Measurements from ENCODE around the gene ARFGAP2. TPM values are rescaled to one million over a fixed set of nuclear protein-coding genes. Genes with fewer than 3 reads are reported as not detected.

The ARFGAP2 gene
- total and polyA plus RNA-seq, 7 donors, result 58.7 to 138 (median 84.3) TPM

DNA sequence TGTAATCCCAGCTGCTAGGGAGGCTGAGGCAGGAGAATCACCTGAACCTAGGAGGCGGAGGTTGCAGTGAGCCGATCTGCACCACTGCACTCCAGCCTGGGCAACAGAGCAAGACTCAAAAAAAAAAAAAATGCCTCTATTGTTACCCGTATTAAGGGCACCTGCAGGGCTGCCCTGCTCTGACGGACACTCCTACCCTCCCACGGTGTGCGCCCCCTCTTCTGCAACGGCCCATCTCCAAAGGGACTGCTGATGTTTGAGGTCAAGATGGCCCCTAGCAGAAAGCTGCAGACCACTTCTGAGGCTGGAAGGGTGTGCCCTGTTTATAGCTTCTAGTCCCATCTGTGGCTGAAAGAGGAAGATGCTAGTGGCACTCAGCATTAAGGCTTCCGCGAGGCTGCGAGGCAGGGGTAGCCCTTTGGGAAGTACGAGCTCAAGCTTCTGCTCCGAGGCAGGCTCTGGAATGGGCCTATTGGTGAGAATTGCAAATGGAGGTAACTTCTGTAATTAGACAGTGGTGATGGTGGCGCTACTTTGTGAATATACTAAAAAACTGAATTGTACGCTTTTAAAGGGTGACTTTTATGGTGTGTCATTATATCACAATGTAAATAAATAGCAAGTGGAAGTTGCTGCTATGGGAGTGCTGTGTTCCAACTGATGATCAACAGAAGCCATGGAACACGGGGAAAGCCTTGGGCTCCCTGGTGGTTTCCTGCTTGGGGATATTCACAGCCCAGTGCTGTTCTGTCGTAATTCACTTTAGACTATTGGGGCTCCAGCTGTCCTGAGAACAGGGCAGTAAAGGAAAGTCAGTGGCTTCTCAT is 24.3 kb downstream of the ARFGAP2 start:
- TF ChIP-seq, protein P1, sequence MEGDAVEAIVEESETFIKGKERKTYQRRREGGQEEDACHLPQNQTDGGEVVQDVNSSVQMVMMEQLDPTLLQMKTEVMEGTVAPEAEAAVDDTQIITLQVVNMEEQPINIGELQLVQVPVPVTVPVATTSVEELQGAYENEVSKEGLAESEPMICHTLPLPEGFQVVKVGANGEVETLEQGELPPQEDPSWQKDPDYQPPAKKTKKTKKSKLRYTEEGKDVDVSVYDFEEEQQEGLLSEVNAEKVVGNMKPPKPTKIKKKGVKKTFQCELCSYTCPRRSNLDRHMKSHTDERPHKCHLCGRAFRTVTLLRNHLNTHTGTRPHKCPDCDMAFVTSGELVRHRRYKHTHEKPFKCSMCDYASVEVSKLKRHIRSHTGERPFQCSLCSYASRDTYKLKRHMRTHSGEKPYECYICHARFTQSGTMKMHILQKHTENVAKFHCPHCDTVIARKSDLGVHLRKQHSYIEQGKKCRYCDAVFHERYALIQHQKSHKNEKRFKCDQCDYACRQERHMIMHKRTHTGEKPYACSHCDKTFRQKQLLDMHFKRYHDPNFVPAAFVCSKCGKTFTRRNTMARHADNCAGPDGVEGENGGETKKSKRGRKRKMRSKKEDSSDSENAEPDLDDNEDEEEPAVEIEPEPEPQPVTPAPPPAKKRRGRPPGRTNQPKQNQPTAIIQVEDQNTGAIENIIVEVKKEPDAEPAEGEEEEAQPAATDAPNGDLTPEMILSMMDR (IDR thresholded peaks at IDR 0.05), result no peak
- H3K4me3 ChIP-seq, result no peak overlapping the region
- no peaks in the 10 kb centered on the region for H3K36me3 ChIP-seq (ENCODE audit: insufficient read depth in 1 of 2, low read depth in 1 of 2)
- ATAC-seq, result no peak
- H3K9me3 ChIP-seq, result no peaks in the 10 kb centered on the region
- no peak overlapping the region for H3K27ac ChIP-seq
- intact Hi-C loops (cut with DNase I), result loop anchor here (2.0 to 5.0 kb wide), 3 partner anchors 150 to 264 kb away; partner anchors contain the start of gene LRP4 (in 1 of the 2)
- no peaks in the 10 kb centered on the region for H3K27me3 ChIP-seq (ENCODE audit: insufficient read depth in 3 of 3, low read length in 2 of 3)
- H3K4me1 ChIP-seq, result peaks cover 19% of the 10 kb centered on the region
- no peak for DNase-seq
- WGBS, 3 donors, result 84 to 85% (median 84%) methylated on average over 16 of the region's 16 CpGs

DNA sequence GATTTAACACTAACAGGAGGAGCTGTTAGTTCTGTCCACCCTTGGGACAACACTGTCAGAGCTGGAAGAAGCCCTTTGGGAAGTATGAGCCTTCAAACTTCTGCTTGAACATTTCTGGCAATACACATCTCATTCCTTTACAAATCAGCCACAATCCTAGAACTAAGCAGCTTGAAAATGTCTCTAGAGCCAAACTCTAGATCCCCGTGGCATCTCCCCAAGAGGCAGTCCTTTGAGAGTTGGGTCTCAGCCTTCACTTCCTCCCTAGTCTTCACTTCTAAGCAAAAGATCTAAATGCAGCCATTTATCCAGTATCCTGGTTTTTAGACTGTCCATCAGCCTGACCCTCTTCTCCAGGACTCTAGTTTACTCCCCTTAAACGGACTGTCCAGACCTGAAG is 26.9 kb downstream of the ARFGAP2 start:
- DNase-seq (no peak), ATAC-seq (no peak)
- H3K4me3 ChIP-seq, result no peak overlapping the region
- intact Hi-C loops (cut with DNase I), result loop anchor here in 1 of 2 donors (2.0 to 5.0 kb wide), 3 partner anchors 147 to 261 kb away; partner anchors contain the start of gene LRP4
- WGBS, 3 donors, result 44 to 52% (median 48%) methylated on average over 2 of the region's 2 CpGs
- H3K27me3 ChIP-seq (ENCODE audit: insufficient read depth in 3 of 3, low read length in 2 of 3), result no peaks in the 10 kb centered on the region
- TF ChIP-seq, protein P1 (IDR thresholded peaks at IDR 0.05), result no peak
- no peaks in the 10 kb centered on the region for H3K9me3 ChIP-seq
- no peaks in the 10 kb centered on the region for H3K36me3 ChIP-seq (ENCODE audit: insufficient read depth in 1 of 2, low read depth in 1 of 2)
- H3K4me1 ChIP-seq, result peaks cover 19% of the 10 kb centered on the region
- no peak overlapping the region for H3K27ac ChIP-seq

- Histone ChIP-seq H3K9me3 (no peaks in the 10 kb centered on the region), H3K27ac (no peak overlapping the region), H3K36me3 (ENCODE audit: insufficient read depth in 1 of 2, low read depth in 1 of 2) (no peaks in the 10 kb centered on the region), H3K27me3 (ENCODE audit: insufficient read depth in 3 of 3, low read length in 2 of 3) (no peaks in the 10 kb centered on the region), H3K4me3 (no peak overlapping the region), H3K4me1 (peaks cover 19% of the 10 kb centered on the region)
- TF ChIP-seq, protein P1 (IDR thresholded peaks at IDR 0.05), result no peak
- 24 to 28% (median 24%) methylated on average over 10 of the region's 10 CpGs for WGBS, 3 donors
- DNase-seq (no peak), ATAC-seq (peak; percentile 50 to 65 (median 55))
- intact Hi-C loops (cut with DNase I), result no loop called here
Observed at GRCh38 chr11:47148903-47149531, 27.7 kb downstream of the ARFGAP2 start.

DNA sequence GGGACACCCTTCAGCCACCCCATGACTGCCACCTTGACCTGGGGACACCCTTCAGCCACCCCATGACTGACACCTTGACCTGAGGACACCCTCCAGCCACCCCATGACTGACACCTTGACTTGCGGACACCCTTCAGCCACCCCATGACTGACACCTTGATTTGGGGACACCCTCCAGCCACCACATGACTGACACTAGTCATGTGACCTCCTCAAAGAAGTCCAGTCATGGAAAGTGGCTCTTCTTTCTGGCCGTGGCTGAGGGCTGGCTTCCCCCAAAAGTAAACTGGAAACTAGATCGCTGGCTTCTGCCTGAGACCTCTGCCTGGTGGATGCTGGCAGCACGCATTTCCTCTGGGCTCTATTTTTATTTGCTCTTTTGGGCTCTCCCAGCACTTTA is 28.4 kb downstream of the ARFGAP2 start:
- Histone ChIP-seq H3K9me3 (no peaks in the 10 kb centered on the region), H3K4me1 (peaks cover 12% of the 10 kb centered on the region), H3K27me3 (ENCODE audit: insufficient read depth in 3 of 3, low read length in 2 of 3) (no peaks in the 10 kb centered on the region), H3K27ac (no peak overlapping the region), H3K4me3 (no peak overlapping the region), H3K36me3 (ENCODE audit: insufficient read depth in 1 of 2, low read depth in 1 of 2) (no peaks in the 10 kb centered on the region)
- 44 to 68% (median 54%) methylated on average over 4 of the region's 4 CpGs for WGBS, 3 donors
- DNase-seq, result no peak
- no peak for ATAC-seq
- intact Hi-C loops (cut with DNase I), result no loop called here
- TF ChIP-seq, protein P1 (IDR thresholded peaks at IDR 0.05), result no peak

Measured in psoas muscle (tissue), 8 donors.